ENCODE measurements around the gene SPEN. TPM values are rescaled to one million over a fixed set of nuclear protein-coding genes. Genes with fewer than 3 reads are reported as not detected.

Gene SPEN
- total RNA-seq, 2 donors from 2014 or later: 27.8 to 38.9 TPM

DNA sequence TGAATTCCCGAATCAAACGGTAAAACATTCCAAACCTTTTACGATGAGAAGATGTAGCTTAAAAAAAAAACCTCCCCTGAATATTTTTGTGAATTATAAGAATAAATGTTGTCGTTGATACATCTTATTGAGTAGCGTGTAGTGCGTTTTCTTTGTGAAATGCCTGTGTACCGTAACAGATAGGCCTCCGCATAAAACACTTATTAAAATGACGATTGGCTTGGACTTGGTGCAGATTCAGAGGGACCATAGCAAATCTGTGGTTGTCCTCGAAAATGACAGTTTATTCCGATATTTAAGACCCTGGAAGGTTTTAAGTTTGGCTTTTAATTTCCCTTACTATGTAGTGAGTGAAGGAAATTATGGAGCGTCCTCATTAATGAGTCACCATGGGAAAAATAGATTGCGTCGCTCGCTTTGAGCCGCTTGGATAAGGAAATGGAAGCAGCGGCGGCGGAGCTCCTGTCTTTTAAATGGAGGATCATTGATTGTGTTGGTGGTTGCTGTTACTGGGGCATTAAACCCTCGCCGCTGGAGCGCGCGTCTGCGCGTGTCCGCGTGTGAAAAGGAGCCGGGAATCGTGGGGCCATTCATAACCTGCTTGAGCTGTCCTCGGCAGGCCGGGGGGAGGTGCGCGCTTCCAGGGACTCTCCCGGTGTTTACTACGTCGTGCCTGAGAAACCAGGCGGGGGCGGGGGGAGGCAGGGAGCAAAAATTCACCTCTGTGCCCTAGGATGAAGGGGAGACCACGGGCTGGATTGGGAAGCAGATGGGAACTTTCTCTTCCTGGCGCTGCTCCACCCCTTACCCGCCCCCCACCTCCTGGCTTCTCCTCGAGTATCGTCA, 1.6 kb downstream of the SPEN start:
- TF ChIP-seq POLR2A (IDR thresholded peaks at IDR 0.05): peak; percentile 62 to 91 (median 89)
- TF ChIP-seq, protein P1, sequence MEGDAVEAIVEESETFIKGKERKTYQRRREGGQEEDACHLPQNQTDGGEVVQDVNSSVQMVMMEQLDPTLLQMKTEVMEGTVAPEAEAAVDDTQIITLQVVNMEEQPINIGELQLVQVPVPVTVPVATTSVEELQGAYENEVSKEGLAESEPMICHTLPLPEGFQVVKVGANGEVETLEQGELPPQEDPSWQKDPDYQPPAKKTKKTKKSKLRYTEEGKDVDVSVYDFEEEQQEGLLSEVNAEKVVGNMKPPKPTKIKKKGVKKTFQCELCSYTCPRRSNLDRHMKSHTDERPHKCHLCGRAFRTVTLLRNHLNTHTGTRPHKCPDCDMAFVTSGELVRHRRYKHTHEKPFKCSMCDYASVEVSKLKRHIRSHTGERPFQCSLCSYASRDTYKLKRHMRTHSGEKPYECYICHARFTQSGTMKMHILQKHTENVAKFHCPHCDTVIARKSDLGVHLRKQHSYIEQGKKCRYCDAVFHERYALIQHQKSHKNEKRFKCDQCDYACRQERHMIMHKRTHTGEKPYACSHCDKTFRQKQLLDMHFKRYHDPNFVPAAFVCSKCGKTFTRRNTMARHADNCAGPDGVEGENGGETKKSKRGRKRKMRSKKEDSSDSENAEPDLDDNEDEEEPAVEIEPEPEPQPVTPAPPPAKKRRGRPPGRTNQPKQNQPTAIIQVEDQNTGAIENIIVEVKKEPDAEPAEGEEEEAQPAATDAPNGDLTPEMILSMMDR (IDR thresholded peaks at IDR 0.05): peak in 2 of 7 experiments; percentile 14 to 24
- Histone ChIP-seq H3K4me1 (peaks cover 61% of the 10 kb centered on the region), H3K9me3 (no peaks in the 10 kb centered on the region), H3K27ac (peak overlapping the region; percentile 92 to 99 (median 97)), H3K4me3 (peak overlapping the region; percentile 74 to 84), H3K27me3 (no peaks in the 10 kb centered on the region), H3K36me3 (replicated peaks in 1 of 2; ENCODE audit: insufficient read depth in 1 of 2, low read depth in 2 of 2) (no peaks in the 10 kb centered on the region)
- 0 to 1% methylated on average over 28 to 44 of the region's 44 CpGs for WGBS, 2 donors
- ATAC-seq (peak; percentile 38), DNase-seq (peak; percentile 84 to 90 (median 88))
- intact Hi-C loops (cut with DNase I): no loop called here

GRCh38 chr1:15849775-15850324, 2.3 kb downstream of the SPEN start:
- Histone ChIP-seq H3K9me3 (no peaks in the 10 kb centered on the region), H3K36me3 (replicated peaks in 1 of 2; ENCODE audit: insufficient read depth in 1 of 2, low read depth in 2 of 2) (no peaks in the 10 kb centered on the region), H3K4me3 (peak overlapping the region; percentile 15 to 84), H3K4me1 (peaks cover 54% of the 10 kb centered on the region), H3K27me3 (no peaks in the 10 kb centered on the region), H3K27ac (peak overlapping the region; percentile 92 to 99 (median 97))
- TF ChIP-seq POLR2A (IDR thresholded peaks at IDR 0.05): no peak
- TF ChIP-seq, protein P1 (IDR thresholded peaks at IDR 0.05): no peak
- 0 to 1% methylated on average over 16 of the region's 16 CpGs for WGBS, 2 donors
- ATAC-seq (no peak), DNase-seq (peak; percentile 41 to 61 (median 50))
- intact Hi-C loops (cut with DNase I): no loop called here

GRCh38 chr1:15850471-15851001, 3.0 kb downstream of the SPEN start:
- peak in 3 of 4 donors; percentile 51 to 65 (median 52) for DNase-seq
- Histone ChIP-seq H3K27ac (peak overlapping the region; percentile 46 to 99 (median 97)), H3K9me3 (no peaks in the 10 kb centered on the region), H3K4me1 (peaks cover 47% of the 10 kb centered on the region), H3K36me3 (replicated peaks in 1 of 2; ENCODE audit: insufficient read depth in 1 of 2, low read depth in 2 of 2) (no peaks in the 10 kb centered on the region), H3K4me3 (no peak overlapping the region), H3K27me3 (no peaks in the 10 kb centered on the region)
- intact Hi-C loops (cut with DNase I): no loop called here
- TF ChIP-seq, protein P1 (IDR thresholded peaks at IDR 0.05): no peak
- no peak for TF ChIP-seq POLR2A (IDR thresholded peaks at IDR 0.05)
- ATAC-seq: no peak
- 2 to 3% methylated on average over 2 of the region's 2 CpGs for WGBS, 2 donors

GRCh38 chr1:15851210-15852035, 3.9 kb downstream of the SPEN start:
- no peak for TF ChIP-seq POLR2A (IDR thresholded peaks at IDR 0.05)
- TF ChIP-seq, protein P1 (IDR thresholded peaks at IDR 0.05): no peak
- Histone ChIP-seq H3K9me3 (no peaks in the 10 kb centered on the region), H3K36me3 (replicated peaks in 1 of 2; ENCODE audit: insufficient read depth in 1 of 2, low read depth in 2 of 2) (no peaks in the 10 kb centered on the region), H3K4me1 (peaks cover 40% of the 10 kb centered on the region), H3K27ac (peak overlapping the region in 2 of 4 donors; percentile 95 to 99), H3K4me3 (no peak overlapping the region), H3K27me3 (no peaks in the 10 kb centered on the region)
- DNase-seq (no peak), ATAC-seq (no peak)
- WGBS, 2 donors: 62 to 73% methylated on average over 16 of the region's 16 CpGs
- intact Hi-C loops (cut with DNase I): no loop called here
